Activated CD8-positive, alpha-beta memory T cell treated with anti-CD3 and anti-CD28 coated beads, Interleukin-2, amount 10 ng/mL, durations not matched to agents 7 days and 5 days (primary cell): Measurements from ENCODE around the gene THRSP. TPM values are rescaled to one million over a fixed set of nuclear protein-coding genes. Genes with fewer than 3 reads are reported as not detected.
A peak's percentile ranks its signal among the peaks of the same experiment; 100 is the strongest.
"Not testable (repeated sequence)": the region's sequence is repeated elsewhere in the genome, so short reads cannot be mapped to it uniquely, and the experiment has no call there.

Experiments
- ATAC-seq: fragments of 150-1000 bp; cut with Tn5 transposase; one replicate; pipeline ENCODE4 v1.10.0; 2021; ENCODE audit warnings: moderate library complexity
- CTCF ChIA-PET: fragments of 350-600 bp; sonication (Branson Sonifier 250); formaldehyde crosslinking; loops from one replicate; lab custom pipeline; 2021; ENCODE audit warnings: antibody characterized with exemption; lab: Charles Lee
- DNase-seq: peaks from one replicate; pipeline ENCODE4 v3.0.0-alpha.2; 2020
- H3K27ac Mint-ChIP-seq: one replicate; pipeline ENCODE4 v1.8.0; 2021; ENCODE audit warnings: mild to moderate bottlenecking, mixed read lengths
- H3K27me3 Mint-ChIP-seq: one replicate; pipeline ENCODE4 v1.8.0; 2021; ENCODE audit warnings: mixed read lengths
- H3K36me3 Mint-ChIP-seq: one replicate; pipeline ENCODE4 v1.8.0; 2021; ENCODE audit warnings: mild to moderate bottlenecking, mixed read lengths
- H3K4me1 Mint-ChIP-seq: one replicate; pipeline ENCODE4 v1.8.0; 2021; ENCODE audit warnings: mixed read lengths
- H3K4me3 Mint-ChIP-seq: one replicate; pipeline ENCODE4 v1.8.0; 2021; ENCODE audit warnings: mild to moderate bottlenecking, moderate library complexity, mixed read lengths
- H3K9me3 Mint-ChIP-seq: one replicate; pipeline ENCODE4 v1.8.0; 2022; ENCODE audit warnings: low read depth, mixed read lengths
- total RNA-seq, 2 experiments: library from RNA; stranded (reverse); gene quantifications; one replicate each; pipeline ENCODE4 v1.2.3, GENCODE V29; 2021

Gene THRSP
- total RNA-seq, 2 experiments from 2014 or later: not detected

DNA sequence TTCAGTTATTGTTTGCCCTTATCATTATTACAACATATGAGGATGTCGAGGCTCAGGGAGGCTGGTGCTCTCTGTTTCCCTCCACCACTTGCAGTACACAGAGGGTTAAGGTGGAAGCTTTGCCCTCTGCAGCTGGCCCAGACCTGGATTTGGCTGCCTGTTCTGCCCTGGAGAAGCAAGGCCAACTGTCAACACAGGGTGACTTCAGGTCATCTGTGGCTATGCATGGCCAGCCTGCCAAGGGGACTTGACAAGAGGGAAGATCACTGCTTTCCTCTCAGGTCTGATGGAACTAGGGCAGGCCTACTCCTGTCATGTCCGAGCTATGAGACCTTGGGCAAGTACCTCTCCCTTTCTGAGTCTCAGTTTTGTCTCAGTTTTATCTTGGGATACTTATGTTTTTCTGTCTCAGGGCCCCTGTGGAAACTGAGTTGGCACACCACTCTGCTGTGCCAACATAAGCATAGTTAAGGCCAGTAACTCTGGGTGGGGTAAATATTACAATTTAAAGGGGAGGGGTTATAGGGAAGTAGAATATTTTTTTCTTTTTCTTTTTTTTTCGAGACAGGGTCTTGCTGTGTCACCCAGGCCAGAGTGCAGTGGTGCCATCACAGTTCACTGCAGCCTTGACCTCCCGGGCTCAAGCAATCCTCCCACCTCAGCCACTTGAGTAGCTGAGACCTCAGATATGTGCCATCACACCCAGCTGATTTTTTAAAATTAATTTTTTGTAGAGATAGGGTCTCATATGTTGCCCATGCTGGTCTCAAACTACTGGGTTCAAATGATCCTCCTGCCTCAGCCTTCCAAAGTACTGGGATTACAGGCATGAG lies 2.4 kb upstream of the THRSP start:
- DNase-seq (no peak), ATAC-seq (no peak)
- no peak overlapping the region for H3K4me3 Mint-ChIP-seq
- H3K27ac Mint-ChIP-seq: no peak overlapping the region
- H3K36me3 Mint-ChIP-seq: no peaks in the 10 kb centered on the region
- H3K27me3 Mint-ChIP-seq: no peaks in the 10 kb centered on the region
- no peaks in the 10 kb centered on the region for H3K4me1 Mint-ChIP-seq
- CTCF ChIA-PET: interaction anchor here (0.8 to 1.1 kb wide), 2 partner anchors 10 to 15 kb away, joined by 3 to 4 read pairs; no protein-coding TSS in a partner anchor
- H3K9me3 Mint-ChIP-seq: no peaks in the 10 kb centered on the region

DNA sequence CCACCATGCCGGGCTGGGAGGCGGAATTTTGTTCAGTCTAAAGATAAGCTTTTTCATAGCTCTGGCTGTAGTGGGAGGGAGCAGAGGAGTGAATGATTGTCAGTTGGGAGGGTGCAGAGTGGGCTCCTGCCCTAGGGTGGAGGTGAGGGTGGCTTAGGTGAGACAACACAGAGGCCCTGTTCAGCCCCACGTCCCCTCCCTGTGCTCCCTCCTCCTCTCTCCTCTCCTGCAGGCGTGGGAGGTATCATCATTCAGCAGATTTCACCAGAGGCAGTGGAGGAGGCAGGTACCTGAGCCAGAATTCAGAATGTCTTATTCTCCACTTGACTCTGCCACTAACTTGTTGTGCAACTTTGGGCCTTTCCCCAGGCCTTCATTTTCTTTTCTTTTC lies 1.7 kb upstream of the THRSP start:
- Mint-ChIP-seq H3K9me3 (no peaks in the 10 kb centered on the region), H3K4me1 (no peaks in the 10 kb centered on the region), H3K36me3 (no peaks in the 10 kb centered on the region), H3K27me3 (no peaks in the 10 kb centered on the region), H3K27ac (no peak overlapping the region), H3K4me3 (no peak overlapping the region)
- ATAC-seq (no peak), DNase-seq (no peak)
- CTCF ChIA-PET: no interaction called here

DNA sequence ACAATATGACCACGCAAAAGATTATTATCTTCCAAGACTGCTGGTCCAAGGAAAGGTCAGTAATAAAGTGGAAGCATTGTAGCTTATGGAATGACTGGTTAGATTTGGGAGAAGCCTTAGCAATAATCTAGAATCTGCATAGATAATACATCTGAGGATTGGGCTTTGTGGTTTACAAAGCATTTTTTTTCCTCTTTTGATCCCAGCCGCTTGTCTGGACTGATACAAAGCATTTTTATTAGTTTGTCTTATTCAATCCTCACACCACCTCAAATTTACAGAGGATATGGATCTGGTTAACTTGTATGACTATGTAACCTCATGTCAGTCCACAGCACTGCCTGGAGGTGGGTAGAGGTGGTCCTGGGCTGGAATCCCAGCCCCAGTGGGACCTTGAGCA lies 990 bp upstream of the THRSP start:
- H3K9me3 Mint-ChIP-seq: no peaks in the 10 kb centered on the region
- H3K4me1 Mint-ChIP-seq: no peaks in the 10 kb centered on the region
- H3K36me3 Mint-ChIP-seq: peaks cover 5% of the 10 kb centered on the region
- ATAC-seq (no peak), DNase-seq (no peak)
- CTCF ChIA-PET: interaction anchor here (1.9 kb wide), 1 partner anchor 17 kb away, joined by 7 read pairs; no protein-coding TSS in a partner anchor
- H3K27ac Mint-ChIP-seq: no peak overlapping the region
- no peaks in the 10 kb centered on the region for H3K27me3 Mint-ChIP-seq
- H3K4me3 Mint-ChIP-seq: no peak overlapping the region

DNA sequence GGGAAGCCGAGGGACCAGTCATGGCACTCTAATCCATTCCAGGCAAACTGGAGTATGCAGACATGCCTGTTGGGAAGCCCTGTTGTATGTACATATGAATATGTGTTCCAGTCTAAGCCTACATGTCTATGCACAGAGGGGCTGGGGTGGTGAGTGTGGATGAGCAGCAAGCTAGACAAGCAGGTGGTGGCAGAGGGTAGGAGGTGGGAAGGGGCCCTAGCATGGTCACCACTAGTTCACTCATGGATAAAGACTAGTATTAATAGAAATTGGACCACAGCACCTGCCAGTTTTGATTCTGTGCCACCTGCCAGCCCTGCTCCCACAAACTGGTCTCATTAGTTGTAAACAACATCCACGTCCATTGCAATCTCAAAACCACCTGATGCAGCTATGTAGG lies 1.5 kb downstream of the THRSP start:
- Mint-ChIP-seq H3K27ac (no peak overlapping the region), H3K4me1 (no peaks in the 10 kb centered on the region), H3K4me3 (no peak overlapping the region), H3K36me3 (peaks cover 20% of the 10 kb centered on the region), H3K9me3 (no peaks in the 10 kb centered on the region), H3K27me3 (no peaks in the 10 kb centered on the region)
- DNase-seq (no peak), ATAC-seq (no peak)
- CTCF ChIA-PET: no interaction called here

DNA sequence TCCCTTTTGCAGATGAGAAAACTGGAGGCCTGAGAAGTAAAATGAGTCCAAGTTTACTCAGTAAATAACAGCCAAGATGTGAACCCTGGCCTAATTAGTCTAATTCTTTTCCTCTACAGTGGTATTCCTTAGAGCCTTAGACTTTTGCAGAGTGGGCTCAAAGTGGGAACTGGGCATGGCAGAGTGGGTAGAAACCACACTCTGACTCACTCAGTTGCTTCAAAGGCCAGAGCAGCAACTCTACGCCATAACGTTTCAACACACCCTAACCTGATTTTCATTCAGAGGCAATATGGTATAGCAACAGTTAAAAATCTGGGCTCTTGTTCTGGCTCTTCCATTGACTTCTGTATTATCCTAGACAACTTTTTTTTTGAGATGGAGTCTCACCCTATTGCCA lies 2.8 kb downstream of the THRSP start:
- peaks cover 26% of the 10 kb centered on the region for H3K36me3 Mint-ChIP-seq
- no peaks in the 10 kb centered on the region for H3K9me3 Mint-ChIP-seq
- DNase-seq: no peak
- no peak overlapping the region for H3K4me3 Mint-ChIP-seq
- ATAC-seq: no peak
- H3K4me1 Mint-ChIP-seq: no peaks in the 10 kb centered on the region
- no peak overlapping the region for H3K27ac Mint-ChIP-seq
- CTCF ChIA-PET: interaction anchor here (1.3 kb wide), 1 partner anchor 11 kb away, joined by 4 read pairs; no protein-coding TSS in a partner anchor
- no peaks in the 10 kb centered on the region for H3K27me3 Mint-ChIP-seq

DNA sequence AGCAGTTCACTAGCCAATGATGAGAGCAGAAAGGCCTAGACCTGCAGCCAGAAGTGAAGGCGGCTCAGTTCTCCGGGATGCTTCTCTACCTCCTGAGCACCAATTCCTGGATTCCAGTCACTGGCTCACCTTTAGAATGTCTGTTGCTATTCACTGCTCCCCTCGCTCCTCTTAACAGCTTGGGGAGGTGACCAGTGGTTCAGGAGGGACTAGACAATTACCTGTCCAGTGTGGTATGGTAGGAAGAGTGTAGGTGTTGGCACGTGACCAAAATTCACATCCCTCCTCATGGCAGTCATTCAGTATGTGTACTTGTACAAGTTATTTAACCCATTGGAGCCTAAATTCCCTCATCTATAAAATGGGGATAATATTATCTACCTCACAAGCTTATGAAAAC lies 4.0 kb downstream of the THRSP start:
- H3K4me3 Mint-ChIP-seq: no peak overlapping the region
- ATAC-seq (no peak), DNase-seq (no peak)
- CTCF ChIA-PET: interaction anchor here (0.6 to 1.4 kb wide), 2 partner anchors 23 to 497 kb away, joined by 3 read pairs; no protein-coding TSS in a partner anchor
- H3K4me1 Mint-ChIP-seq: peaks cover 2% of the 10 kb centered on the region
- no peaks in the 10 kb centered on the region for H3K9me3 Mint-ChIP-seq
- no peak overlapping the region for H3K27ac Mint-ChIP-seq
- H3K27me3 Mint-ChIP-seq: no peaks in the 10 kb centered on the region
- peaks cover 35% of the 10 kb centered on the region for H3K36me3 Mint-ChIP-seq

DNA sequence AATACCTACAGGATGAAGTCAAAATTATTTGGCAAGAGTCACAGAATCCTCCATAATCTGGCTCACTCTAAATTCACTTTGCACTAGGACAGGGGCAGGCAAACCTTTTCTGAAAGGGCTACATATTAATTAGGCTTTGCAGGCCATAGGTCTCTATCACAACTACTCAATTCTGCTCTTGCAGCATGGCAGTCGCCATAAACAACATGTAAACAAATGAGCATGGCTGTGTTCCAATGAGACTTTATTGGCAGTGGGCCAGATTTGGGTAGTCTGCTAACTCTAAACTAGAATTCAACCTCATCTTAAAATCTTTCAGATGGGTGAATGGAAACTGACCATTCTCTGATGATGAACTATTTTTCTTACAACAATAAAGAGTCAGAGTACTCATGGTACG lies 5.8 kb downstream of the THRSP start:
- Mint-ChIP-seq H3K4me1 (peaks cover 2% of the 10 kb centered on the region), H3K36me3 (peaks cover 39% of the 10 kb centered on the region), H3K9me3 (no peaks in the 10 kb centered on the region), H3K4me3 (no peak overlapping the region), H3K27ac (no peak overlapping the region), H3K27me3 (no peaks in the 10 kb centered on the region)
- ATAC-seq (no peak), DNase-seq (no peak)
- CTCF ChIA-PET: interaction anchor here (1.1 kb wide), 1 partner anchor 8 kb away, joined by 3 read pairs; no protein-coding TSS in a partner anchor

GRCh38 chr11:78070621-78071020 lies 7.0 kb downstream of the THRSP start:
- no peak for DNase-seq
- H3K9me3 Mint-ChIP-seq: no peaks in the 10 kb centered on the region
- peaks cover 43% of the 10 kb centered on the region for H3K36me3 Mint-ChIP-seq
- peaks cover 10% of the 10 kb centered on the region for H3K4me1 Mint-ChIP-seq
- ATAC-seq: no peak
- CTCF ChIA-PET: interaction anchor here (1.4 to 1.7 kb wide), 2 partner anchors 9 to 24 kb away, joined by 4 read pairs; partner anchors contain the start of gene NDUFC2
- H3K4me3 Mint-ChIP-seq: no peak overlapping the region
- no peak overlapping the region for H3K27ac Mint-ChIP-seq
- no peaks in the 10 kb centered on the region for H3K27me3 Mint-ChIP-seq

DNA sequence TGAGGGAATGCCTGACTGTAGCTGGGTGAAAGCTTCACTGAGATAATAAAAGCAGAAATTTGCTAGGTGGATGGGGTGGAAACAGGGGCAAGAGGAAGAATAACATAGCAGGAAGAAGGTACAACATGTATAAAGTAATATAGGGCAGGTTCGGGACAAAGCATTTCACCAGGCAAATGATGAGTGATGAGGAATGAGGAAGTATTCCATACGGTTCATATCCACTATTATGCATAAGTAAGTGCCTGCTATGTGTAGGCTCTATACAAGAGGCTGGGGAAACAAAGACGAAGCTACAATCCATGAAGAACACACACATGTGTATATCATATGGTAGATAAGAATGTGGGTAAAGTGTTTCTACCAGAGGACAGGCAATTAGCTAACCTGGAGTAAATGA lies 8.1 kb downstream of the THRSP start:
- peaks cover 16% of the 10 kb centered on the region for H3K4me1 Mint-ChIP-seq
- ATAC-seq (no peak), DNase-seq (no peak)
- no peaks in the 10 kb centered on the region for H3K9me3 Mint-ChIP-seq
- H3K36me3 Mint-ChIP-seq: peaks cover 48% of the 10 kb centered on the region
- H3K27me3 Mint-ChIP-seq: no peaks in the 10 kb centered on the region
- CTCF ChIA-PET: interaction anchor here (1.0 to 1.7 kb wide), 2 partner anchors 11 to 25 kb away, joined by 3 to 4 read pairs; no protein-coding TSS in a partner anchor
- H3K27ac Mint-ChIP-seq: no peak overlapping the region
- no peak overlapping the region for H3K4me3 Mint-ChIP-seq

- CTCF ChIA-PET: interaction anchor here (1.7 kb wide), 1 partner anchor 25 kb away, joined by 4 read pairs; no protein-coding TSS in a partner anchor
- no peak for DNase-seq
- Mint-ChIP-seq H3K4me3 (no peak overlapping the region), H3K27ac (no peak overlapping the region), H3K4me1 (peaks cover 20% of the 10 kb centered on the region), H3K27me3 (no peaks in the 10 kb centered on the region), H3K36me3 (peaks cover 45% of the 10 kb centered on the region), H3K9me3 (no peaks in the 10 kb centered on the region)
- no peak for ATAC-seq
Observed at GRCh38 chr11:78072455-78072854, 8.8 kb downstream of the THRSP start.

DNA sequence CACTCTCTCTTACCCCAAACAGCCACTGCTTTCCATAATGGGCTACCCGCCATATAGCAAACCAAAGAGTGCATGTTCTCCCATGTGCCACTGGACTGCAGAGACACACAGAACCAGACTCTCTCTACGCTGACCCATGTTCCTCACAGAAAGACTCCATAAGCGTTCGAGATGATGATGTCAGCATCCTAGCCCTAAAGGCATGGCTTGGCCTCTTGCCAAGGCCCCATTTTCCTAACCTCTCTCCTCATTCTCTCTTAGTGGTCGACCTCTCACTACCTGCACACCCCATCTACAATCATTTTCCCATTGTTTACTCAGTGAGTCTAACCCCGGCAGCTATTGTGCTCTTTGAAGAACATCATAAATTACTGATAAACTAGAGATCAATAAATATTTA lies 11.1 kb downstream of the THRSP start:
- H3K4me3 Mint-ChIP-seq: no peak overlapping the region
- no peak overlapping the region for H3K27ac Mint-ChIP-seq
- no peak for ATAC-seq
- H3K9me3 Mint-ChIP-seq: no peaks in the 10 kb centered on the region
- CTCF ChIA-PET: no interaction called here
- no peaks in the 10 kb centered on the region for H3K27me3 Mint-ChIP-seq
- H3K4me1 Mint-ChIP-seq: peaks cover 34% of the 10 kb centered on the region
- no peak for DNase-seq
- peaks cover 39% of the 10 kb centered on the region for H3K36me3 Mint-ChIP-seq

DNA sequence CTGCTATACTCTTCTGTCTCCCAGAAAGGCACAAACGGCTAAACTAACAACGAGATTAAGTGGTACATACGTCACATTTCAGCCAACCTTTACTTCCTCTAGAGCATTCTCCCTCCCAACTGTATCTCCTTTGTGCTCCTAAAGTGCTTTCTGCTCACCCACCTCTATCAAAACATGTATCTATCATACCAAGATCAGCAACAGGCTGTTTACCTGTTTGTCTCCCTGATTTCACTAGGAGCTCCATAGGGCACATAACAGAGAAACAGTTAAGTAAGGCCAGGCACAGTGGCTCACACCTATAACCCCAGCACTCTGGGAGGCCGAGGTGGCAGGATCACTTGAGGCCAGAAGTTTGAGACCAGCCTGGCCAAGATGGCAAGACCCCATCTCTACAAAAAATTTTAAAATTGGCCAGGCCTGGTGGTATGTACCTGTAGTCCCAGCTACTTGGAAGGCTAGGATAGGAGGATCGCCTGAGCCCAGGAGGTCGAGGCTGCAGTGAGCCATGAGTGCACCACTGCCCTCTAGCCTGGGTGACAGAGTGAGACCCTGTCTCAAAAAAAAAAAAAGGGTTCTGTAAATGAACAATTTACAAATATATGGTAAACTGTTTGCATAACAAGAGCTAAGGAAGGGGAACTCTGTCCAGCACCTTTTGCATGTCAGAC lies 13.2 kb downstream of the THRSP start:
- H3K4me1 Mint-ChIP-seq: peaks cover 55% of the 10 kb centered on the region
- H3K4me3 Mint-ChIP-seq: no peak overlapping the region
- ATAC-seq (no peak), DNase-seq (no peak)
- H3K27ac Mint-ChIP-seq: no peak overlapping the region
- H3K9me3 Mint-ChIP-seq: no peaks in the 10 kb centered on the region
- CTCF ChIA-PET: interaction anchor here (1.5 to 2.1 kb wide), 2 partner anchors 10 to 32 kb away, joined by 4 to 9 read pairs; no protein-coding TSS in a partner anchor
- peaks cover 30% of the 10 kb centered on the region for H3K36me3 Mint-ChIP-seq
- H3K27me3 Mint-ChIP-seq: no peaks in the 10 kb centered on the region

DNA sequence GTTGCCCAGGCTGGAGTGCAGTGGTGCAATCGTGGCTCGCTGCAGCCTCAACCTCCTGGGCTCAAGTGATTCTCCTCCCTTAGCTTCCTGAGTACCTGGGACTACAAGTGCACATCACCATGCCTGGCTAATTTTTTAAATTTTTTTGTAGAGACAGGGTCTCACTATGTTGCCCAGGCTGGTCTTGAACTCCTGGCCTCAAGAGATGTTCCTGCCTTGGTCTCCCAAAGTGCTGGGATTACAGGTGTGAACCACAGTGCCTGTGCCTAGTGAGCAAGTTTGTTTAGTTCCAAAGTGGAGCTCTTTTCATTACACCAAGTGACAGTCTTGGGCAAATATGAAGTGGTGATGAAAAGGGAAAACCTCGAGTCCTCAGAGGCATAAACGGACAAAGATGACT lies 13.9 kb downstream of the THRSP start:
- not testable (repeated sequence) for ATAC-seq, H3K27ac Mint-ChIP-seq, DNase-seq, H3K27me3 Mint-ChIP-seq, H3K9me3 Mint-ChIP-seq
- CTCF ChIA-PET: interaction anchor here (1.0 to 2.4 kb wide), 7 partner anchors 8 to 497 kb away, joined by 3 to 10 read pairs (median 4); partner anchors contain the start of genes INTS4 and NARS2
- Mint-ChIP-seq H3K36me3 (peaks cover 26% of the 10 kb centered on the region), H3K4me1 (peaks cover 56% of the 10 kb centered on the region), H3K4me3 (peak overlapping the region; percentile 96)
